Natural killer cell (primary cell): Measurements from ENCODE around the gene TRIM62. TPM values are rescaled to one million over a fixed set of nuclear protein-coding genes. Genes with fewer than 3 reads are reported as not detected.
"Not testable (repeated sequence)": the region's sequence is repeated elsewhere in the genome, so short reads cannot be mapped to it uniquely, and the experiment has no call there.

ENCODE experiments used
- ATAC-seq, 3 donors: fragments of 150-1000 bp in 2 of 3; fragments of 200-7000 bp in 1 of 3; cut with Tn5 transposase; 1 replicate in 1 of 3; 2 replicates in 2 of 3; pipeline ENCODE4 v1.10.0; 2021; ENCODE audit warnings: mild to moderate bottlenecking in 2 of 3, moderate library complexity in 2 of 3
- DNase-seq, 2 donors: peaks; one replicate each; pipeline versions ENCODE4 v3.0.0 to v3.0.0-alpha.2; 2013 to 2021; ENCODE audit warnings: mixed read lengths in 1 of 2
- H3K27ac ChIP-seq: one replicate; pipeline ENCODE4 v1.5.1; 2013; ENCODE audit warnings: mild to moderate bottlenecking, low read length
- H3K27me3 ChIP-seq: one replicate; pipeline ENCODE4 v1.6.1; 2013; ENCODE audit warnings: low read length; ENCODE audit not compliant: control insufficient read depth, insufficient read depth
- H3K36me3 ChIP-seq: one replicate; pipeline ENCODE4 v1.6.1; 2013; ENCODE audit warnings: low read length; ENCODE audit not compliant: control insufficient read depth, insufficient read depth
- H3K4me1 ChIP-seq: one replicate; pipeline ENCODE4 v1.6.1; 2013; ENCODE audit warnings: low read length; ENCODE audit not compliant: control insufficient read depth, insufficient read depth
- H3K4me3 ChIP-seq: one replicate; pipeline ENCODE4 v1.5.1; 2013; ENCODE audit warnings: low read length
- H3K9me3 ChIP-seq: one replicate; pipeline ENCODE4 v1.6.1; 2013; ENCODE audit warnings: low read length; ENCODE audit not compliant: control insufficient read depth, insufficient read depth
- H3K27ac Mint-ChIP-seq, 2 donors: one replicate each; pipeline ENCODE4 v1.8.0; 2022; ENCODE audit warnings: mild to moderate bottlenecking in 2 of 2, mixed read lengths in 2 of 2, moderate library complexity in 1 of 2
- H3K27me3 Mint-ChIP-seq, 2 donors: one replicate each; pipeline ENCODE4 v1.8.0; 2022; ENCODE audit warnings: low read depth in 2 of 2, mixed read lengths in 2 of 2
- H3K36me3 Mint-ChIP-seq: one replicate; pipeline ENCODE4 v1.8.0; 2022; ENCODE audit warnings: mixed read lengths
- H3K4me1 Mint-ChIP-seq, 2 donors: one replicate each; pipeline ENCODE4 v1.8.0; 2022; ENCODE audit warnings: mixed read lengths in 2 of 2
- H3K4me3 Mint-ChIP-seq: one replicate; pipeline ENCODE4 v1.8.0; 2022; ENCODE audit warnings: mild to moderate bottlenecking, moderate library complexity, mixed read lengths
- H3K9me3 Mint-ChIP-seq, 2 donors: one replicate each; pipeline ENCODE4 v1.8.0; 2022; ENCODE audit warnings: mixed read lengths in 2 of 2
- WGBS: methylation state at CpG from one replicate; pipeline ENCODE4 v1.1.7; 2013; ENCODE audit warnings: missing lambda C conversion rate; ENCODE audit not compliant: insufficient coverage; 5-methylcytosine and 5-hydroxymethylcytosine counted together
- intact Hi-C: fragments of 100-400 bp; cut with micrococcal nuclease; formaldehyde crosslinking; loops from one replicate; pipeline ENCODE4 v1.14.2; 2022
- total RNA-seq, 4 donors: library from RNA; stranded (reverse); fragments of 120-200 nt in 1 of 4; gene quantifications; one replicate each; pipeline versions ENCODE4 v1.2.3 to v1.2.4, GENCODE V29; 2013 to 2022
- TF ChIP-seq, protein P1 (sequence below): fragments of 200-600 bp; IDR thresholded peaks from one replicate; pipeline ENCODE4 v1.8.0; 2022; ENCODE audit warnings: antibody characterized with exemption

Gene TRIM62
- total RNA-seq, 3 donors from 2014 or later (not counting 1 experiment from before 2014, with no cell fraction given): 18.2 to 35.4 (median 23.2) TPM

DNA sequence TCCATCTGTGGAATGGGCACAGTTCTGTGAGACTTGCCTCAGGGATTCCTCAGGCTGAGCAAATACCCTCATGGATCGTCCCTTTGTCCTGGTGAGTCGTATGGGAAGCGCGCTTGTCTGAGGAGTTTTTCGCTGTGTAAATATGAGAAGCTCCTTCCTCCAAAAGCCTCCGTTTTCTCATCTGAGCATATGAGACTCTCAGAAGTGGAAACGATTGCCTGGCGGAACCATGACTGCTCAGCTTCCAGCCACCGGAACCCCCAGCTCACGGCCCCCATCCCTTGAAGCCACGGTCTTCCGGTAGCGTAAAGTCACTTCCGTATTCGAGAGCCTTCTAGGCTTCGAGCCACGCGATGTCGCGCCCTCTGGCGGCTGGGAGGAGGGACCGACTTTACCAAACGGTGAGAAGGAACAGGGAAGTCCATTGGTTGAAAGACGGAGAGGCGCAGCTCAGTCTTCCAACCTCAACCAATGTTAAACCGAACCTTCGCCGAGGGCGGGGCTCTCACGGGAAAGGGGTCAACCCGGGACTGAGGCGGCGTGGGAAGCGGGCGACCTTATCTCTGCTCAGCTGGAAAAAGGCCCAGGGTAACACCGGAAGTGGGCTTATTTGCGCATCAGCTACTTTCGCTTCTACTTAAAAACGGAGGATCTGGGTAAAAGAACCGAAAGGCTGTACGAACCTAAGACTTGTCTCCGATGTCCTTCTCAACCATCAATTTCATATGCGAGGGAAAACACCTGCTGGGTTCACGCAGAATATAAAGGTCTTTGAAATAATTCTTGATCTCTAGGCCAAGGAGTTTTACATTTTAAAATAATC, 54.6 kb downstream of the TRIM62 start:
- H3K27me3 ChIP-seq: no peaks in the 10 kb centered on the region
- Mint-ChIP-seq H3K9me3 (no peaks in the 10 kb centered on the region), H3K4me3 (peak overlapping the region; percentile 96), H3K27me3 (peaks cover 0 to 2% of the 10 kb centered on the region in 2 donors), H3K36me3 (no peaks in the 10 kb centered on the region), H3K4me1 (peaks cover 32 to 55% of the 10 kb centered on the region in 2 donors), H3K27ac (peak overlapping the region; percentile 95 to 97)
- no peaks in the 10 kb centered on the region for H3K36me3 ChIP-seq
- H3K27ac ChIP-seq: peak overlapping the region; percentile 87
- intact Hi-C loops: loop anchor here (1.0 to 5.0 kb wide), 3 partner anchors 28 to 80 kb away; partner anchors contain the start of gene TRIM62
- ATAC-seq: peak; percentile 86 to 98 (median 89)
- peak; percentile 97 to 100 for DNase-seq
- peak overlapping the region; percentile 71 for H3K4me3 ChIP-seq
- peaks cover 34% of the 10 kb centered on the region for H3K4me1 ChIP-seq
- WGBS: under 1% methylated on average over 44 of the region's 44 CpGs
- H3K9me3 ChIP-seq: no peaks in the 10 kb centered on the region
- TF ChIP-seq, protein P1, sequence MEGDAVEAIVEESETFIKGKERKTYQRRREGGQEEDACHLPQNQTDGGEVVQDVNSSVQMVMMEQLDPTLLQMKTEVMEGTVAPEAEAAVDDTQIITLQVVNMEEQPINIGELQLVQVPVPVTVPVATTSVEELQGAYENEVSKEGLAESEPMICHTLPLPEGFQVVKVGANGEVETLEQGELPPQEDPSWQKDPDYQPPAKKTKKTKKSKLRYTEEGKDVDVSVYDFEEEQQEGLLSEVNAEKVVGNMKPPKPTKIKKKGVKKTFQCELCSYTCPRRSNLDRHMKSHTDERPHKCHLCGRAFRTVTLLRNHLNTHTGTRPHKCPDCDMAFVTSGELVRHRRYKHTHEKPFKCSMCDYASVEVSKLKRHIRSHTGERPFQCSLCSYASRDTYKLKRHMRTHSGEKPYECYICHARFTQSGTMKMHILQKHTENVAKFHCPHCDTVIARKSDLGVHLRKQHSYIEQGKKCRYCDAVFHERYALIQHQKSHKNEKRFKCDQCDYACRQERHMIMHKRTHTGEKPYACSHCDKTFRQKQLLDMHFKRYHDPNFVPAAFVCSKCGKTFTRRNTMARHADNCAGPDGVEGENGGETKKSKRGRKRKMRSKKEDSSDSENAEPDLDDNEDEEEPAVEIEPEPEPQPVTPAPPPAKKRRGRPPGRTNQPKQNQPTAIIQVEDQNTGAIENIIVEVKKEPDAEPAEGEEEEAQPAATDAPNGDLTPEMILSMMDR: peak; percentile 91

DNA sequence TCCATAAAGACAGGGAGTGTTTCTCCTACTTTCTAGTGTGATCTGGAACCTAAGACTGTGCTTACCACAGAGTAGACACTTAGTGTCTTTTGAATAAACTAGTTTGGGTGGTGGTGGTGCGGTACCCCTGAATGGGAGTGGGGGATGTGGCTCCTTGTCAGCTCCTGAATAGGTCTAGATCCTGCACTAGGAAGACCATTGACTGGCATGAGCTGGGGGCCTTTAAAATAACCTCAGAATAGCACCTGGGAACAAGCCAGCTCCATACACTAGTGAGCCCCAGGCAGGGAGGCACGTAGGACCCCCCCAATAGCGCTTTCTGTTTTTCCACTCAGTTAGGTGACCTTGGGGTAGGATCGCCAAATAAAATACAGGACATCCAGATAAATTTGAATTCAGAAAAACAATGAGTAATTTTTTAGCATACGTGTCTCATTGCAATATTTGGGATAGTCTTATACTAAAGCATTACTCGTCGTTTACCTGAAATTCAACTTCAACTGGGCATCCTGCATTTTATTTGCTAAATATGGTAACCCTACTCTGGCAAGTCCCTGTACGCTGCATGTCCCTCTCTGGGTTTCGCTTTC, 55.3 kb downstream of the TRIM62 start:
- DNase-seq (no peak), ATAC-seq (peak; percentile 15 to 30 (median 18))
- H3K27me3 Mint-ChIP-seq: no peaks in the 10 kb centered on the region
- H3K4me3 ChIP-seq: peak overlapping the region; percentile 71
- no peaks in the 10 kb centered on the region for H3K36me3 ChIP-seq
- H3K4me1 ChIP-seq: peaks cover 28% of the 10 kb centered on the region
- no peaks in the 10 kb centered on the region for H3K9me3 ChIP-seq
- intact Hi-C loops: loop anchor here (2.0 to 5.0 kb wide), 2 partner anchors 56 to 79 kb away; partner anchors contain the start of gene TRIM62
- H3K27me3 ChIP-seq: no peaks in the 10 kb centered on the region
- peak overlapping the region; percentile 95 to 97 for H3K27ac Mint-ChIP-seq
- peak overlapping the region; percentile 87 for H3K27ac ChIP-seq
- H3K9me3 Mint-ChIP-seq: no peaks in the 10 kb centered on the region
- peaks cover 31 to 54% of the 10 kb centered on the region in 2 donors for H3K4me1 Mint-ChIP-seq
- TF ChIP-seq, protein P1: no peak
- H3K36me3 Mint-ChIP-seq: no peaks in the 10 kb centered on the region
- WGBS: 41% methylated on average over 9 of the region's 9 CpGs
- peak overlapping the region; percentile 96 for H3K4me3 Mint-ChIP-seq

DNA sequence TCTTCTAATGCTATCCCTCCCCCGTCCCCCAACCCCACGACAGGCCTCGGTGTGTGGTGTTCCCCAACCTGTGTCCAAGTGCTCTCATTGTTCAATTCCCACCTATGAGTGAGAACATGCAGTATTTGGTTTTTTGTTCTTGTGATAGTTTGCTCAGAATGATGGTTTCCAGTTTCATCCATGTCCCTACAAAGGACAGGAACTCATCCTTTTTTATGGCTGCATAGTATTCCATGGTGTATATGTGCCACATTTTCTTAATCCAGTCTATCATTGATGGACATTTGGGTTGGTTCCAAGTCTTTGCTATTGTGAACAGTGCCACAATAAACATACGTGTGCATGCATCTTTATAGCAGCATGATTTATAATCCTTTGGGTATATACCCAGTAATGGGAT, 57.2 kb downstream of the TRIM62 start:
- not testable (repeated sequence) for H3K9me3 ChIP-seq, H3K9me3 Mint-ChIP-seq, H3K27ac Mint-ChIP-seq, H3K36me3 ChIP-seq, H3K4me3 ChIP-seq, H3K36me3 Mint-ChIP-seq, DNase-seq, ATAC-seq, H3K27me3 Mint-ChIP-seq, H3K4me3 Mint-ChIP-seq, H3K27me3 ChIP-seq, H3K27ac ChIP-seq
- H3K4me1 Mint-ChIP-seq: peaks cover 17 to 41% of the 10 kb centered on the region in 2 donors
- intact Hi-C loops: loop anchor here (5.0 kb wide), 1 partner anchor 77 kb away; no protein-coding TSS in a partner anchor
- WGBS: 100% methylated on average over 1 of the region's 4 CpGs
- H3K4me1 ChIP-seq: peaks cover 22% of the 10 kb centered on the region

DNA sequence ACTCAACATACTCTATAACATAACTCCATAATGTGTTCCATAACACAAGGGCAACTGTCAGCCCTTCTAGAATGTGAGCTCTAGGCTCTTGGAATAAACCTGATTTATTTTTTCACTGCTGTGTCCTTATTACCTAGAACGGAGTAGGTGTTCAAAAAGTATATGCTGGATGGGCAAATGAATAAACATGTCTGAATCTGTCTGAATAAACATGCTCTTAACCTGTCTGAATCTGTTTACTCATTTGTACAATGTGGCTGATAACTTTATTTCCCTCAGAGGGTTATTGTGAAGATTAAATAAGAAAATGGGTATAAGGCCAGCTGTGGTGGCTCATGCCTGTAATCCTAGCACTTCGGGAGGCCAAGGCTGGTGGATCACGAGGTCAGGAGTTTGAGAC, 58.6 kb downstream of the TRIM62 start:
- TF ChIP-seq, protein P1: no peak
- intact Hi-C loops: no loop called here
- WGBS: 90% methylated on average over 3 of the region's 3 CpGs
- Histone ChIP-seq H3K4me3 (no peak overlapping the region), H3K36me3 (no peaks in the 10 kb centered on the region), H3K4me1 (peaks cover 15% of the 10 kb centered on the region), H3K9me3 (no peaks in the 10 kb centered on the region), H3K27me3 (no peaks in the 10 kb centered on the region), H3K27ac (no peak overlapping the region)
- H3K4me1 Mint-ChIP-seq: peaks cover 9 to 28% of the 10 kb centered on the region in 2 donors
- no peaks in the 10 kb centered on the region for H3K27me3 Mint-ChIP-seq
- H3K9me3 Mint-ChIP-seq: no peaks in the 10 kb centered on the region
- H3K27ac Mint-ChIP-seq: no peak overlapping the region
- ATAC-seq (no peak), DNase-seq (no peak)
- H3K4me3 Mint-ChIP-seq: no peak overlapping the region
- no peaks in the 10 kb centered on the region for H3K36me3 Mint-ChIP-seq
